GM19193 (cell line): ENCODE measurements around the gene GNG11.

ENCODE experiments used
- POLR2A ChIP-seq: IDR thresholded peaks from 4 replicates; pipeline ENCODE4 v1.6.1; 2011; ENCODE audit not compliant: insufficient read depth, insufficient read length; ENCODE audit errors: extremely low read depth

Gene GNG11

DNA sequence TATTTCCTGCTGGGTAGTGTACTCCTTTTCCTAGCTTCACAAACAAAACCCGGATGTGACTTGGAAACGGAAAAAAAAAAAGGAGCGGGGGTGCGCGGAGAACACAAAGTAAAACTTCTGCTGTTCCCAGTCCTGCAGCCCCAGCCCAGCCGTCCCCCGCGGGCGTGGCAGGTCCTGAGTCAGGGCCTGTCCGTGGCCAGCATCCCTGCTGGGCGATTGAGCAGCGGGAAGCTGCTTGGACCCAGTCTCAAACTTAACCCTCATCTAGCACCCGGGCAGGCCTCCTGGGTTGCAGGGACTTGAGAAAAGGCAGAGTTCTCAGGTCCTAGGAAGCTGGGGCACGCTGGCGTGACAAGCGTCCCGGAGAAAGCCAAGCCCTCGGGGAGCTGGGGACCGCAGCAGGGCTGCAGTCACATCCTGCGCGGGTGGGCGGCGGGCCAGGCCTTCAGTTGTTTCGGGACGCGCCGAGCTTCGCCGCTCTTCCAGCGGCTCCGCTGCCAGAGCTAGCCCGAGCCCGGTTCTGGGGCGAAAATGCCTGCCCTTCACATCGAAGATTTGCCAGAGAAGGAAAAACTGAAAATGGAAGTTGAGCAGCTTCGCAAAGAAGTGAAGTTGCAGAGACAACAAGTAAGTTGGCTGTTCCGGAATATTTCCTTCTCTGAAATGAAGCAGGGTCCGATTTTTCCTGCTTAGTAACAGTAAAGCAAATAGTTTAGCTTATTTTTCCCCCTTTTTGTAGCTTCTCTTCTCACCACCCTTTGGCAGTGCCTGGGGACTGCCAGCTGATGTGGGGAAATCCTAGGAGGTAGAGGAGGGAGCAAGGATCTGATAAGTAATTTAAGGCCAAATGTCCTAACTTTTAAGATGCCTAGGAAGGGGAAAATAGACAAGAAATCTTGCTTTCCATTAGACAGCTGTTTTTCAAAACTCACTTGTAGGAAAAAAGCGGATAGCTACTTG lies at the start of gene GNG11:
TSS of gene GNG11 (plus strand) at position 129 of the 960 bp plus-strand sequence. CDS start at position 532, 403 bp downstream.
- TF ChIP-seq POLR2A, result peak; percentile 44

GRCh38 chr7:93873998-93874574 lies 47.4 kb upstream of the GNG11 start:
- TF ChIP-seq POLR2A, result no peak

GRCh38 chr7:93877742-93878141 lies 43.8 kb upstream of the GNG11 start:
- no peak for TF ChIP-seq POLR2A

GRCh38 chr7:93879356-93879755 lies 42.2 kb upstream of the GNG11 start:
- no peak for TF ChIP-seq POLR2A

GRCh38 chr7:93882468-93882867 lies 39.1 kb upstream of the GNG11 start:
- no peak for TF ChIP-seq POLR2A

- TF ChIP-seq POLR2A, result no peak
Observed at GRCh38 chr7:93883078-93883916, 38.2 kb upstream of the GNG11 start.

DNA sequence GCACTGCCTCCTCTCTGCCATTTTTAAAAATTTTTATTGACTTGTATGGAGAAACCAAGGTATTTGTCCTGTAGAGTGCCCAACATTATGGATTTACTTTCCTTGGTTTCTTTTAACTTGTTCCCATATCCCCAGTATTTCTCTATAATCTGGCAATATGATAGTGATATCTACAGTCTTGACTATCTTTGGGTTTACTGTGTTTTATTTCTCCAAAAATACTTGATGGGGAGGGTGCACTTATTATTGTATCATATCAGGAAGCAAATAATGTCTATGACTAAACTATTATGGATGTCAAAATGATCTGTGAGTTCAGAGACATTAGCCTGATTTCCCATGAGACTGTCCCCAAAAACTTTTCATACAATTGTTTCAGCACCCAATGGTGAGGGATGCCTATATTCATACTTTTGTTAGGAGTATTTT lies 37.6 kb upstream of the GNG11 start:
- TF ChIP-seq POLR2A, result no peak

DNA sequence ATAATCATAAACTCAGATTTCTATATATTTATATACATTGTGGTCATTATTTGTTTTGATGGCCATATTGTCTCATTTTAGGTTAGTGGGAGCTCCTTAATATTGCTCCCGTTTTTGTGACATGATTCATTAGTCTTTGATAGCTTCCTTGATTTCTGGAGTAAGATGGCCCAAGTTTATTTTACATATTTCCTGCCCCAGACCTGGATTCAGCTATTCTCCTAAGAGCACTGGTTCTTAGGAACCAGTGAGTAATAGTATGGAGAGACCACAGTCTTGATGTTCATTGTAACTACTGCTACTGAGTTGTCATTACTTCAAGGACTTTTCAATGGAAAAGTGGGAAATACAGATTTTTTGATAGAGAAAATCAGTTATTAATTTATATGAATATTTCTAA lies 37.0 kb upstream of the GNG11 start:
- TF ChIP-seq POLR2A, result no peak

- TF ChIP-seq POLR2A, result no peak
Observed at GRCh38 chr7:93889261-93889660, 32.3 kb upstream of the GNG11 start.

DNA sequence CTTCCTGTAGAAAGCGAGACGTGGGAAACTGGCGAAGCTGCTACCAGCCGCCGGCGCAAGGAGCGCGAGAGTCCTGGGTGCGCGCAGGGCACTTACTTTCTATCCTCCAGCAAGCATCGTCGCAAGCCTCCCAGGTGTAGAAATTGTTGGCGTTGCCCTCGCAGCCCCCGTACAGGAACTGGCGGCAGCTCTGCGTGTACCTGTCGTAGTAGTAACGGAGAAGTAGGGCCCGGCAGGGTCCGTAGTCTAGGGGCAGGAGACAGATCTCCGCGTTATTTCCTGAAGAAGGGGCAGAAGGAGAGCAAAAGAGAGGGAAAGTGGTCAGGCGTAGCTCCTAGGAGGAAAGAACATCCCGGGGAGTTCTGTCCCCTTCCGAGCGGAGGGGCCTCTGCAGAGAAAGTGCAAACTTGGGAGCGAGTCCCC lies 31.5 kb upstream of the GNG11 start:
- no peak for TF ChIP-seq POLR2A

DNA sequence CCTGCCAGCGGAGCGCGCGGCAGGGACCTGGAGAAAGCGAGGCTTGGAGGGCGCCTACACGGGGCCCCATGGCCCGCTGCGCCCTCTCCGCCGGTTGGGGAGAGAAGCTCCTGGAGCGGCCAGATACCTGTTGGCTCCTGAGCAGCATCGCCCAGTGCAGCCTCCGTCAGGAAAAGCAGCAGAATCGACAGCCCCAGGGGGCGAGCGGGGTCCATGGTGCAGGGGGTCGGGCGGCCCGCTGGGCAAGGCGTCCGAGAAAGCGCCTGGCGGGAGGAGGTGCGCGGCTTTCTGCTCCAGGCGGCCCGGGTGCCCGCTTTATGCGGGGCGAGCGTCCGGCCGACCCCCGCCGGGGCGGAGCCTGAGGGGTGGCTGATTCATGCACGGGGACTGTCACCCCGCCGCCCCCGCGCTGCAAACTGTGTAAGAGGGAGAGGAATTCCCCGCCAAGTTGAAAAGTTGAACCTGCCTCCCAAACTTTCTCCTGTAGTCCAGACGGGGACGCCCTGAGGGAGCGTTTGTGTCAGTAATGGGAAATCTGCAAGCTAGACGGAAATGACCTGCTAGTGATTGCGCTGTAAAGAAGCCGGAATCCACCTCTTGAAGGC lies 31.0 kb upstream of the GNG11 start, which contains the start of gene TFPI2:
TSS of gene TFPI2 (minus strand) at position 290 of the 605 bp plus-strand sequence. CDS start at position 215, 75 bp downstream.
- TF ChIP-seq POLR2A, result no peak

DNA sequence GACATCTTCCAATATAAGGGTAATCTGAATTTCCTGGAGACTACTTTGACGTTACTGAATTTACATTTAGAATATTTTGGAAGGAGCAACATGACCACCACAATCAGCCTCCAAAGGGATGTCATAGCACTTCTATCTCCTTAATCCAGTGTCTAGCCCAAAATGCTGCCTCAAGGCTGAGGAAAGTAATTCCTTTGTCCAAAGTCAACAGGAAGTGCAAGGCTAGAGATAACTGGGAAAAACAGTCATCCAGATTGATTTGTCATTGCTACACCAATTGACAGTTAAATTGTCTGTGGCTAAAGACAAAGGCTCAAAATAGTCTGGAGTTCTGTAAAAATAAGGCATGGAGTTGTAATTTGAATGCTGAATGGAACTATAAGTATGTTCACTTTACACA lies 27.1 kb upstream of the GNG11 start:
- no peak for TF ChIP-seq POLR2A

DNA sequence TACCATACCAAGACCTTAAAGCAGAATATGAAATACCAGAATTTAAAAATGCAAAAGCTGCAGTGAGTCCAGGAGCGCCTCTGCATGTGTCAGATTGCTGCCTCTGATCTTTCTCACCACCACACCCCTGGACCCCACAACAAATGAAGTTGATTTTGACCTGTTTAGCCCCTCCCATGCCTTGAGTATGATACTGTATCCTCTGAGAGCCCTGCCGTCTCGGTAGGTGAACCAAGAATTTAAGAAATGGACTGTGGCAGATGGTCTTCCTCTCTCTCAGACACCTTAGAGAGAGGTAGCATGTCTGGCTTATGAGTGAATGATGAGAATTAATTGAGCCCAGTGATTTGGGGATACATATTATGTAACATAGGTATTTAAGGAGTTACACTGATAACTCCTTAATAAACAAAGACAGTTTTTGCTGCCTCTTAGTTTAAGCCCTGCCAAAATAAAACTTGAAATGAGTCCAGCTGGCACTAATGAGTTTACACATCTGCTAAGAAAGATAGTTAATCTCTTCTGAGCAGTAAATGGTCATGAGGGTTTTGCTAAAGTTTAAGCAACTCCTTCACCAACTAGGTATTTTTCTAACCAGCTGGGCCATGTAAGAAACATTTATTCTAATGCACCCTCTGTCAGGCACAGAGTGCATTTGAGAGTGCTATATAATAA lies 26.4 kb upstream of the GNG11 start:
- TF ChIP-seq POLR2A, result no peak

- TF ChIP-seq POLR2A, result no peak
Observed at GRCh38 chr7:93895859-93896600, 25.5 kb upstream of the GNG11 start.

- no peak for TF ChIP-seq POLR2A
Observed at GRCh38 chr7:93897680-93898079, 23.9 kb upstream of the GNG11 start.
